Measurements from ENCODE around the gene NELFCD.
A peak's percentile ranks its signal among the peaks of the same experiment; 100 is the strongest.

The NELFCD gene

DNA sequence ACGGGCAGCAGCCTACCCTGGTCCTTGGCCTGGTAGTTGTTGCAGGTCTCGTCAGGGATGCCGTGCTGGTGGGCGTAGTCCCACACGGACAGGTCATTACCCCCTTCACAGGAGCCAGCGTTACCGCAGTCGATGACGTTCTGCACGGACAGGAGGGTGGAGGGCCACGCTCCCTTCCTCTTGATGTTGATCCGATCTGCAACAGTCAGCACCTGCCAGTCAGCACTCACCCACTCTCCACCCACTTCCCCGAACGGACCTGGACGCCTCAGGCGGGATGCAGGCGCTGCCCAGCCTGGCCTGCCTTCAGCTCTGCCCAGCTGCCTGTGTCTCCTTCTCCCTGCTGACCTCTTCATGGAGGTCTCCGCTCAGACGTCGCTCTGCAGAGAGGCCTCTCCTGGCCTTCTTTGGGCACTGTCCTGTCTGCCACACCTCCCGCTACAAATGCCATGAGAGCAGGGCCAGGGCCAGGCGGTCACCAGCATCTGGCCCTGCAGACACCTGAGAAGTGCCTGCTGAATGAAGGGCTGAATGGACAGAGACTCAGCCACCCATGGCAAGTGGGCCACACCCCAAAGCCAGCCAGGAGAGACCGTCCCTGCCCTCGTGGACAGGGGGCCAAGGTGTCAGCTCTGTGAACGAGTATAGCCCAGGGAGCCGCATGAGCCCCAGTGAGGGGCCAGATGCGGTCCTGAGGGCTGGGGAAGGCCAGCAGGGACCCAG is 20.6 kb downstream of the NELFCD start:
- ATAC-seq (replicated peaks; ENCODE audit: extremely low read depth, poor library complexity, severe bottlenecking) (no peak), DNase-seq (ENCODE audit: low spot score in 2 of 2) (no peak)
- Mint-ChIP-seq H3K27ac (ENCODE audit: low read depth) (no peak overlapping the region), H3K9me3 (no peaks in the 10 kb centered on the region), H3K4me3 (no peak overlapping the region), H3K36me3 (ENCODE audit: insufficient read depth) (peaks cover 28% of the 10 kb centered on the region), H3K4me1 (peaks cover 42% of the 10 kb centered on the region), H3K27me3 (no peaks in the 10 kb centered on the region)

DNA sequence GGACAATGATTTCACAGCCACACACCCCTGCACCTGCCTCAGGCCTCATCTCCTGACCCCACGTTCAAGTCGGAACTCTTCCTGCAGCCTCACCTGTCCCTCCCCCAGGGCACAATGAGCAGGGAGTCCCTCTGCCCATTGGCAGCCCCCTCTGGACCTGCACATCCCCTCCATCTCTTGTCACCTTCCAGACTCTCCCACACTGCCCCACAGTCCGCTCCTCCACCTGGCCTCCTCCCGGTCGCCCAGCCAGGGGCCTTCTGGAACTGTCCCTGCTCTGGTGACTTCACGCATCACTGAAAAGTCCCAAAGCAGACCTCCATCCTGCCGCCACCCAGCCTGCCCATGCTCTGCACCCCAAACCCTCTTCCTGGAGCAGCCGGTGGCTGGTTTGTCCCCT is 21.3 kb downstream of the NELFCD start:
- Mint-ChIP-seq H3K36me3 (ENCODE audit: insufficient read depth) (peaks cover 24% of the 10 kb centered on the region), H3K4me1 (peaks cover 43% of the 10 kb centered on the region), H3K9me3 (no peaks in the 10 kb centered on the region), H3K27ac (ENCODE audit: low read depth) (peak overlapping the region; percentile 80), H3K4me3 (no peak overlapping the region), H3K27me3 (no peaks in the 10 kb centered on the region)
- ATAC-seq (replicated peaks; ENCODE audit: extremely low read depth, poor library complexity, severe bottlenecking) (no peak), DNase-seq (ENCODE audit: low spot score in 2 of 2) (no peak)

DNA sequence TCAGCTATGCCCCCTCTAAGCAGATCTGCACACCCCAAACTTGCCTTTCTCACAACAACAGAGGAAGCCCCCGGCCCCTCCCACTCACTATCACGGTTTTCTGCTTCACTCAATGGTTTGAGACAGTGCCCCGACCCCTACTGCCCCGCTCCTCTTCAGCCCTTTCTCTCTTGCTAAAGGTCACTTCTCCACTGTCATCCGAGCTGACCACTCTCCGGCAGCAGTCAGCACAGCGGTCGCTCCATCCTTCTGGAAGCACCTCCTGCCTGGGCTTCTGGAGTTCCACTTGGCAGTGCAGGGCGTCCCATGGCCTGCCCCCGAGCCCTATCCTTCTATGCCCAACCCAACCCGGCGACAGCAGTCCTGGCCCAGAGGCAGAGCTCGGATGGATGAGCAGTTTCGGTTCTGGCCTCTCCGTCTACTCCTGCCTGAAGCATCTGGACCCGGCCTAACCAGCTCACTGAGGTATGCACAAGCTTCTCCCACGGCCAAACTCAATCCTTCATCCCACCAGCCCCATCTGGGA is 21.9 kb downstream of the NELFCD start:
- Mint-ChIP-seq H3K4me3 (peak overlapping the region; percentile 84), H3K4me1 (peaks cover 47% of the 10 kb centered on the region), H3K27me3 (no peaks in the 10 kb centered on the region), H3K36me3 (ENCODE audit: insufficient read depth) (peaks cover 19% of the 10 kb centered on the region), H3K9me3 (no peaks in the 10 kb centered on the region), H3K27ac (ENCODE audit: low read depth) (peak overlapping the region; percentile 80)
- no peak for ATAC-seq (replicated peaks; ENCODE audit: extremely low read depth, poor library complexity, severe bottlenecking)
- DNase-seq (ENCODE audit: low spot score in 2 of 2), result no peak

GRCh38 chr20:59003836-59004492 is 22.9 kb downstream of the NELFCD start:
- Mint-ChIP-seq H3K4me3 (peak overlapping the region; percentile 84), H3K9me3 (no peaks in the 10 kb centered on the region), H3K27ac (ENCODE audit: low read depth) (peak overlapping the region; percentile 96), H3K4me1 (peaks cover 47% of the 10 kb centered on the region), H3K36me3 (ENCODE audit: insufficient read depth) (peaks cover 15% of the 10 kb centered on the region), H3K27me3 (no peaks in the 10 kb centered on the region)
- ATAC-seq (replicated peaks; ENCODE audit: extremely low read depth, poor library complexity, severe bottlenecking) (no peak), DNase-seq (ENCODE audit: low spot score in 2 of 2) (no peak)

DNA sequence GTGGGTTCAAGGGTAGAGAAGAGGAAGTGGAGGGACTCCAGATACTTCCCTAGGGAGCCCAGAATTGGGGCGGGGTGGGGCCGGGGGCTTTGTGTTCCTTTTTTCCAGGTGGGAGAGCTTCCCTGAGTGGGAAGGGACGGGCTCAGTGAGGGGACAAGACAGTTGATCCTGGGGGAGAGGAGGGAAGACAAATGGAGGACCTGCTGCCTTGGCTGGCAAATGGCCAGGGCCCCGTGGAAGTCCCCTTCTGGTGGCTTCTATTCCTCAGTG is 23.4 kb downstream of the NELFCD start:
- no peaks in the 10 kb centered on the region for H3K9me3 Mint-ChIP-seq
- peaks cover 13% of the 10 kb centered on the region for H3K36me3 Mint-ChIP-seq (ENCODE audit: insufficient read depth)
- peak in 1 of 2 donors; percentile 37 for DNase-seq (ENCODE audit: low spot score in 2 of 2)
- peak overlapping the region; percentile 84 for H3K4me3 Mint-ChIP-seq
- no peaks in the 10 kb centered on the region for H3K27me3 Mint-ChIP-seq
- H3K27ac Mint-ChIP-seq (ENCODE audit: low read depth), result peak overlapping the region; percentile 96
- H3K4me1 Mint-ChIP-seq, result peaks cover 47% of the 10 kb centered on the region
- ATAC-seq (replicated peaks; ENCODE audit: extremely low read depth, poor library complexity, severe bottlenecking), result peak; percentile 47

GRCh38 chr20:59004763-59005522 is 23.9 kb downstream of the NELFCD start:
- no peaks in the 10 kb centered on the region for H3K9me3 Mint-ChIP-seq
- ATAC-seq (replicated peaks; ENCODE audit: extremely low read depth, poor library complexity, severe bottlenecking) (peak; percentile 56), DNase-seq (ENCODE audit: low spot score in 2 of 2) (peak in 1 of 2 donors; percentile 37)
- peaks cover 13% of the 10 kb centered on the region for H3K36me3 Mint-ChIP-seq (ENCODE audit: insufficient read depth)
- peak overlapping the region; percentile 84 for H3K4me3 Mint-ChIP-seq
- H3K27ac Mint-ChIP-seq (ENCODE audit: low read depth), result peak overlapping the region; percentile 96
- H3K27me3 Mint-ChIP-seq, result no peaks in the 10 kb centered on the region
- peaks cover 47% of the 10 kb centered on the region for H3K4me1 Mint-ChIP-seq

GRCh38 chr20:59005523-59006166 is 24.6 kb downstream of the NELFCD start:
- no peak for ATAC-seq (replicated peaks; ENCODE audit: extremely low read depth, poor library complexity, severe bottlenecking)
- DNase-seq (ENCODE audit: low spot score in 2 of 2), result no peak
- Mint-ChIP-seq H3K4me3 (peak overlapping the region; percentile 84), H3K27me3 (no peaks in the 10 kb centered on the region), H3K4me1 (peaks cover 47% of the 10 kb centered on the region), H3K9me3 (no peaks in the 10 kb centered on the region), H3K36me3 (ENCODE audit: insufficient read depth) (peaks cover 11% of the 10 kb centered on the region), H3K27ac (ENCODE audit: low read depth) (peak overlapping the region; percentile 96)

GRCh38 chr20:59006167-59006863 is 25.3 kb downstream of the NELFCD start:
- no peaks in the 10 kb centered on the region for H3K9me3 Mint-ChIP-seq
- peak overlapping the region; percentile 84 for H3K4me3 Mint-ChIP-seq
- DNase-seq (ENCODE audit: low spot score in 2 of 2) (no peak), ATAC-seq (replicated peaks; ENCODE audit: extremely low read depth, poor library complexity, severe bottlenecking) (no peak)
- no peaks in the 10 kb centered on the region for H3K27me3 Mint-ChIP-seq
- no peak overlapping the region for H3K27ac Mint-ChIP-seq (ENCODE audit: low read depth)
- peaks cover 11% of the 10 kb centered on the region for H3K36me3 Mint-ChIP-seq (ENCODE audit: insufficient read depth)
- H3K4me1 Mint-ChIP-seq, result peaks cover 48% of the 10 kb centered on the region

DNA sequence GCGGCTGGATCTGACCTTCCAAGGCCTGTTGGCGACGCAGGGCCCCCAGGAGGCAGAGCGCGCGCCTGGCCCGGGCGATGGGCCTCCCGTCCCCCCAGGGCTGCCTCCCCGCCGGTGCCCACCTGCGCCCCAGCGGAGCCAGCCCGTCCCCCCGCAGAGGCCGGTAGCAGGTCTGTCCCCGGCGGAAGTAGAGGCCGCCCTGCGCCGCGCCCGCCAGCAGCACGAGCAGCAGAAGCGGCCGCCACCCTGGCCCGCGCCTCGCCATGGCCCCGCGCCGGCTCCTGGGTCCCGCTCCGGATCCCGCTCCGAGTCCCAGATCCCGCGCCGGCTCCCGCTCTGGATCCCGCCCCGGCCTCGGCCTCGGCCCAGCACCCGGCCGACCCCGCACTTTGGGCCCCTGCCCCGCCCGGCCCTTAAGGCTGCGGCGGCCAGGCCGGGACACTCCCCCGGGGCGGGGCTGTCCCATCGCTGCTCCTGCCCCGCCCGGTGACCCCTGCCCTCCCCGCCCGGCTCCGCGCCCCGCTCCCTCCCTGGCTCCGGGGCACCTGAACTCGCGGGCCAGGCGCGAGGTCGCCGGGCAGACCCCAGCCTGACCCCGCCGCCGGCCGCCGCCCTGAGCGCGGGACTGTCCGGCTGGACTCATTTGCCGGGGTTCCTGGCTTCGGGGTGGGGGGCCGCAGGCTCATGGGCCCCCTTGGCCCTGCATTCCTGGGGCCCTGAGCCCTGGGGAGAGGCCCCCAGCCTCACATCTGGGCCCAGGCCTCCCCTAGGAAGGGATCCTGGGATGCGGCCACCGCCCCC is 26.0 kb downstream of the NELFCD start, which contains the start of gene CTSZ:
Gene CTSZ (minus strand): TSS at position 391 of the 801 bp plus-strand sequence. CDS start 126 bp downstream, at position 265.
- Mint-ChIP-seq H3K4me1 (peaks cover 51% of the 10 kb centered on the region), H3K27ac (ENCODE audit: low read depth) (peak within 1 kb of the TSS; percentile 35), H3K27me3 (no peaks in the 10 kb centered on the region), H3K36me3 (ENCODE audit: insufficient read depth) (peaks cover 8% of the 10 kb centered on the region), H3K9me3 (no peaks in the 10 kb centered on the region), H3K4me3 (peak within 1 kb of the TSS; percentile 84)
- peak; percentile 51 for ATAC-seq (replicated peaks; ENCODE audit: extremely low read depth, poor library complexity, severe bottlenecking)
- DNase-seq (ENCODE audit: low spot score in 2 of 2), result no peak

GRCh38 chr20:59007665-59008511 is 26.8 kb downstream of the NELFCD start:
- Mint-ChIP-seq H3K4me1 (peaks cover 44% of the 10 kb centered on the region), H3K4me3 (peak overlapping the region; percentile 84), H3K36me3 (ENCODE audit: insufficient read depth) (peaks cover 8% of the 10 kb centered on the region), H3K27ac (ENCODE audit: low read depth) (peak overlapping the region; percentile 35), H3K27me3 (no peaks in the 10 kb centered on the region), H3K9me3 (no peaks in the 10 kb centered on the region)
- DNase-seq (ENCODE audit: low spot score in 2 of 2), result no peak
- no peak for ATAC-seq (replicated peaks; ENCODE audit: extremely low read depth, poor library complexity, severe bottlenecking)

Measured in central memory CD8-positive, alpha-beta T cell (primary cell).